ENCODE data around the gene ALX4. TPM values are rescaled to one million over a fixed set of nuclear protein-coding genes. Genes with fewer than 3 reads are reported as not detected.

The ALX4 gene
- polyA plus RNA-seq, 1 of the 3 experiments (the other 2 are of a cell fraction): under 0.01 TPM

- Histone ChIP-seq H3F3A (replicated peaks; ENCODE audit: insufficient read depth) (peaks cover 9% of the 10 kb centered on the region), H3K79me2 (ENCODE audit: insufficient read depth) (no peaks in the 10 kb centered on the region), H3K36me3 (replicated peaks in 1 of 2; ENCODE audit: control insufficient read depth in 1 of 2, insufficient read depth in 2 of 2, low read length in 1 of 2) (peaks cover 9 to 15% of the 10 kb centered on the region in 2 experiments), H2AFZ (ENCODE audit: low read depth) (no peak overlapping the region), H3K9me3 (0 out of 2 replicates have a peak, but pooled peaks cover 5% of the 10 kb centered on the region), H3K9ac (no peak overlapping the region), H3K27ac (ENCODE audit: low read depth in 2 of 2, low read length in 1 of 2) (no peak overlapping the region), H3K27me3 (ENCODE audit: insufficient read depth) (no peaks in the 10 kb centered on the region), H3K4me2 (no peak overlapping the region), H4K20me1 (ENCODE audit: insufficient read depth) (no peaks in the 10 kb centered on the region), H3K9me2 (no peaks in the 10 kb centered on the region), H3K4me1 (ENCODE audit: control insufficient read depth in 1 of 2, insufficient read depth in 2 of 2, low read depth in 1 of 2, low read length in 1 of 2) (no peaks in the 10 kb centered on the region; a peak in 1 of 4 replicates), H3K4me3 (ENCODE audit: low read depth in 2 of 2, low read length in 1 of 2) (no peak overlapping the region)
- POLR2A ChIA-PET: no interaction called here
- TF ChIP-seq TEAD4 (IDR thresholded peaks at IDR 0.05; ENCODE audit: borderline replicate concordance, insufficient read depth) (no peak), GATA2 (CRISPR knock-in tag; IDR thresholded peaks at IDR 0.05) (no peak), ZBTB33 (IDR thresholded peaks at IDR 0.05; ENCODE audit: borderline replicate concordance, low read depth) (no peak), JUND (IDR thresholded peaks at IDR 0.05) (no peak), CTCF (IDR thresholded peaks at IDR 0.05) (no peak), USF1 (IDR thresholded peaks at IDR 0.05; ENCODE audit: borderline replicate concordance, low read depth) (no peak), RXRA (IDR thresholded peaks at IDR 0.05; ENCODE audit: borderline replicate concordance, low read depth) (no peak), RFX5 (IDR thresholded peaks at IDR 0.05; ENCODE audit: low read length) (no peak), USF2 (IDR thresholded peaks at IDR 0.05; ENCODE audit: borderline replicate concordance, low read depth, low read length) (no peak), NRF1 (IDR thresholded peaks at IDR 0.05; ENCODE audit: low read depth, low read length) (no peak), FOXM1 (IDR thresholded peaks at IDR 0.05; ENCODE audit: low read depth) (no peak), TCF12 (IDR thresholded peaks at IDR 0.05) (no peak), RAD21 (IDR thresholded peaks at IDR 0.05; ENCODE audit: low read length) (no peak), YY1 (IDR thresholded peaks at IDR 0.05; ENCODE audit: low read depth) (no peak), MXI1 (IDR thresholded peaks at IDR 0.05; ENCODE audit: low read depth, low read length) (no peak), ELF1 (IDR thresholded peaks at IDR 0.05) (no peak)
- DNase-seq: no peak
- WGBS (ENCODE audit: low lambda C conversion rate): 84% methylated on average over 1 of the region's 1 CpG
- CTCF ChIA-PET: interaction anchor here (1.6 to 2.0 kb wide), 2 partner anchors 13 to 80 kb away, joined by 4 to 7 read pairs; no protein-coding TSS in a partner anchor
Measured at GRCh38 chr11:44213148-44213547, 96.8 kb downstream of the ALX4 start.

All from SK-N-SH (cell line).